Measurements from ENCODE around the gene TSPAN14. TPM values are rescaled to one million over a fixed set of nuclear protein-coding genes. Genes with fewer than 3 reads are reported as not detected.
"Not testable (repeated sequence)": the region's sequence is repeated elsewhere in the genome, so short reads cannot be mapped to it uniquely, and the experiment has no call there.

TSPAN14 gene
- polyA plus RNA-seq, 4 donors, result 7.4 to 69.4 (median 32.4) TPM

DNA sequence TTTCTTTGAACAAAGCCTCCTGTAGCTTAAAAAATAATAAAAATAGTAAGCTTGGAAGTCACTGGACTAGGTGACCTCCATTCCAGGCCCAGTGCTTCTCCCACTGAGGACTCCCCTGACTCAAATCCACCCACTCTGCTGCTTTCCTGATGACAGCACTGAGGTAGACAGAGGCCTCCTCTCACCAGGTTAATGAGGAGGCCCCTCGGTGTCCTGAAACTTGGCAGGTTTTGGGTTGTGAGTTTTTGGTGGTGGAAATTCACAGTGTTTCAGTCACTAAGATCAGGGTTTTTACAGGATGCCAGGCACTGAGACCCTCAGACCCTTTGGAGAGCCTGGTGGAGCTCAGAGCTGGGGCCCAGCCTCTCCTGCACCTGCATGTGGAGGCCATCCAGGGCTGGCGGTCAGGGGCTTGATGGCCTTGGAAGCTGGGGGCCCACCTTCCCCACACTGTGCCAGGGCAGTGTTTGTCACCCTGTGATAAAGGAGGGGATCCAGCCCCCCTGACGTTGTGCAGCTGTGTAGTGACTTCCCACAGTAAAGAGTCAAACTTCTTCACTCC, 19.1 kb downstream of the TSPAN14 start:
- H3K27me3 ChIP-seq (ENCODE audit: control insufficient read depth in 3 of 3, insufficient read depth in 3 of 3, low read length in 3 of 3), result no peaks in the 10 kb centered on the region
- 61 to 74% (median 67%) methylated on average over 3 of the region's 3 CpGs for WGBS, 3 donors
- H3K4me1 ChIP-seq (ENCODE audit: control insufficient read depth in 3 of 3, insufficient read depth in 2 of 3, low read depth in 1 of 3, low read length in 2 of 3), result peaks cover 2 to 7% (median 3%) of the 10 kb centered on the region in 3 donors
- no peak for FAIRE-seq
- no peak for DNase-seq
- H3K36me3 ChIP-seq (ENCODE audit: control insufficient read depth in 3 of 3, insufficient read depth in 2 of 3, low read depth in 1 of 3, low read length in 3 of 3), result peaks cover 0 to 59% (median 4%) of the 10 kb centered on the region in 3 donors
- H3K27ac ChIP-seq (ENCODE audit: low read depth in 1 of 3, low read length in 2 of 3), result no peak overlapping the region
- no peak overlapping the region for H3K4me3 ChIP-seq (ENCODE audit: low read depth in 1 of 3, low read length in 3 of 3)
- peaks cover 0 to 11% of the 10 kb centered on the region in 2 donors for H3K9me3 ChIP-seq (ENCODE audit: control insufficient read depth in 2 of 2, insufficient read depth in 1 of 2, low read depth in 1 of 2, low read length in 1 of 2)

GRCh38 chr10:80473692-80474596, 19.8 kb downstream of the TSPAN14 start:
- no peak overlapping the region for H3K4me3 ChIP-seq (ENCODE audit: low read depth in 1 of 3, low read length in 3 of 3)
- peaks cover 0 to 55% (median 4%) of the 10 kb centered on the region in 3 donors for H3K36me3 ChIP-seq (ENCODE audit: control insufficient read depth in 3 of 3, insufficient read depth in 2 of 3, low read depth in 1 of 3, low read length in 3 of 3)
- H3K27me3 ChIP-seq (ENCODE audit: control insufficient read depth in 3 of 3, insufficient read depth in 3 of 3, low read length in 3 of 3), result no peaks in the 10 kb centered on the region
- H3K4me1 ChIP-seq (ENCODE audit: control insufficient read depth in 3 of 3, insufficient read depth in 2 of 3, low read depth in 1 of 3, low read length in 2 of 3), result peaks cover 2 to 5% (median 3%) of the 10 kb centered on the region in 3 donors
- peaks cover 0 to 16% of the 10 kb centered on the region in 2 donors for H3K9me3 ChIP-seq (ENCODE audit: control insufficient read depth in 2 of 2, insufficient read depth in 1 of 2, low read depth in 1 of 2, low read length in 1 of 2)
- DNase-seq (no peak), FAIRE-seq (no peak)
- H3K27ac ChIP-seq (ENCODE audit: low read depth in 1 of 3, low read length in 2 of 3), result no peak overlapping the region
- WGBS, 3 donors, result 66 to 81% (median 77%) methylated on average over 8 of the region's 8 CpGs

DNA sequence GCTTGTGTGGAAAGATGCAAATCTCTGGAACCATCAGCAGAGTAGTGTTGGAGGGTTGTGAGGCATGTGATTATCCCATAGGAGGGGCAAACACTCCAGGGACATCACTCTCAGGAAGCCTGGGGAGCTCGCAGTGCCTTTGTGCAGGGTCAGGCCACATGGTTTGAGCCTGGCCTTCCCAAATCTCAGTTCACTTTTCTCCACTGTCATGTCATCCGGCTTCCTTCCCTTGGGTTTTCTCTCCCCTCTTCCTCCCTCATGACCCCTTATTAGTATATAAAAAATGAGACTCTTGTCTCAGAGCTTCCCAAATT, 20.4 kb downstream of the TSPAN14 start:
- peaks cover 2 to 5% (median 3%) of the 10 kb centered on the region in 3 donors for H3K4me1 ChIP-seq (ENCODE audit: control insufficient read depth in 3 of 3, insufficient read depth in 2 of 3, low read depth in 1 of 3, low read length in 2 of 3)
- peaks cover 0 to 52% (median 4%) of the 10 kb centered on the region in 3 donors for H3K36me3 ChIP-seq (ENCODE audit: control insufficient read depth in 3 of 3, insufficient read depth in 2 of 3, low read depth in 1 of 3, low read length in 3 of 3)
- H3K9me3 ChIP-seq (ENCODE audit: control insufficient read depth in 2 of 2, insufficient read depth in 1 of 2, low read depth in 1 of 2, low read length in 1 of 2), result peaks cover 0 to 16% of the 10 kb centered on the region in 2 donors
- H3K4me3 ChIP-seq (ENCODE audit: low read depth in 1 of 3, low read length in 3 of 3), result no peak overlapping the region
- H3K27me3 ChIP-seq (ENCODE audit: control insufficient read depth in 3 of 3, insufficient read depth in 3 of 3, low read length in 3 of 3), result no peaks in the 10 kb centered on the region
- H3K27ac ChIP-seq (ENCODE audit: low read depth in 1 of 3, low read length in 2 of 3), result no peak overlapping the region
- FAIRE-seq, result no peak
- WGBS, 3 donors, result 69 to 78% (median 72%) methylated on average over 2 of the region's 2 CpGs
- no peak for DNase-seq

GRCh38 chr10:80474941-80475340, 20.8 kb downstream of the TSPAN14 start:
- Histone ChIP-seq H3K4me1 (ENCODE audit: control insufficient read depth in 3 of 3, insufficient read depth in 2 of 3, low read depth in 1 of 3, low read length in 2 of 3) (peaks cover 2 to 5% (median 3%) of the 10 kb centered on the region in 3 donors), H3K4me3 (ENCODE audit: low read depth in 1 of 3, low read length in 3 of 3) (no peak overlapping the region), H3K27me3 (ENCODE audit: control insufficient read depth in 3 of 3, insufficient read depth in 3 of 3, low read length in 3 of 3) (no peaks in the 10 kb centered on the region), H3K27ac (ENCODE audit: low read depth in 1 of 3, low read length in 2 of 3) (no peak overlapping the region), H3K36me3 (ENCODE audit: control insufficient read depth in 3 of 3, insufficient read depth in 2 of 3, low read depth in 1 of 3, low read length in 3 of 3) (peaks cover 0 to 52% (median 4%) of the 10 kb centered on the region in 3 donors), H3K9me3 (ENCODE audit: control insufficient read depth in 2 of 2, insufficient read depth in 1 of 2, low read depth in 1 of 2, low read length in 1 of 2) (peaks cover 0 to 16% of the 10 kb centered on the region in 2 donors)
- FAIRE-seq, result no peak
- DNase-seq, result no peak
- WGBS, 3 donors, result 72 to 77% (median 77%) methylated on average over 3 of the region's 3 CpGs

GRCh38 chr10:80475641-80476040, 21.5 kb downstream of the TSPAN14 start:
- H3K4me1 ChIP-seq (ENCODE audit: control insufficient read depth in 3 of 3, insufficient read depth in 2 of 3, low read depth in 1 of 3, low read length in 2 of 3); FAIRE-seq; DNase-seq; H3K27ac ChIP-seq (ENCODE audit: low read depth in 1 of 3, low read length in 2 of 3); H3K4me3 ChIP-seq (ENCODE audit: low read depth in 1 of 3, low read length in 3 of 3); H3K27me3 ChIP-seq (ENCODE audit: control insufficient read depth in 3 of 3, insufficient read depth in 3 of 3, low read length in 3 of 3): not testable (repeated sequence)
- whole genome bisulfite sequencing, 3 donors, result 96 to 97% (median 96%) methylated on average over 7 of the region's 7 CpGs
- peaks cover 0 to 46% (median 4%) of the 10 kb centered on the region in 3 donors for H3K36me3 ChIP-seq (ENCODE audit: control insufficient read depth in 3 of 3, insufficient read depth in 2 of 3, low read depth in 1 of 3, low read length in 3 of 3)
- H3K9me3 ChIP-seq (ENCODE audit: control insufficient read depth in 2 of 2, insufficient read depth in 1 of 2, low read depth in 1 of 2, low read length in 1 of 2), result peaks cover 0 to 16% of the 10 kb centered on the region in 2 donors

- Histone ChIP-seq H3K4me3 (ENCODE audit: low read depth in 1 of 3, low read length in 3 of 3) (no peak overlapping the region), H3K4me1 (ENCODE audit: control insufficient read depth in 3 of 3, insufficient read depth in 2 of 3, low read depth in 1 of 3, low read length in 2 of 3) (peaks cover 2 to 5% (median 3%) of the 10 kb centered on the region in 3 donors), H3K9me3 (ENCODE audit: control insufficient read depth in 2 of 2, insufficient read depth in 1 of 2, low read depth in 1 of 2, low read length in 1 of 2) (peaks cover 0 to 16% of the 10 kb centered on the region in 2 donors), H3K27me3 (ENCODE audit: control insufficient read depth in 3 of 3, insufficient read depth in 3 of 3, low read length in 3 of 3) (no peaks in the 10 kb centered on the region), H3K27ac (ENCODE audit: low read depth in 1 of 3, low read length in 2 of 3) (no peak overlapping the region), H3K36me3 (ENCODE audit: control insufficient read depth in 3 of 3, insufficient read depth in 2 of 3, low read depth in 1 of 3, low read length in 3 of 3) (peaks cover 0 to 36% (median 4%) of the 10 kb centered on the region in 3 donors)
- FAIRE-seq (no peak), DNase-seq (no peak)
- WGBS, 3 donors, result 96 to 100% (median 100%) methylated on average over 1 of the region's 1 CpG
These were observed 22.6 kb downstream of the TSPAN14 start for GRCh38 chr10:80476685-80477084.

DNA sequence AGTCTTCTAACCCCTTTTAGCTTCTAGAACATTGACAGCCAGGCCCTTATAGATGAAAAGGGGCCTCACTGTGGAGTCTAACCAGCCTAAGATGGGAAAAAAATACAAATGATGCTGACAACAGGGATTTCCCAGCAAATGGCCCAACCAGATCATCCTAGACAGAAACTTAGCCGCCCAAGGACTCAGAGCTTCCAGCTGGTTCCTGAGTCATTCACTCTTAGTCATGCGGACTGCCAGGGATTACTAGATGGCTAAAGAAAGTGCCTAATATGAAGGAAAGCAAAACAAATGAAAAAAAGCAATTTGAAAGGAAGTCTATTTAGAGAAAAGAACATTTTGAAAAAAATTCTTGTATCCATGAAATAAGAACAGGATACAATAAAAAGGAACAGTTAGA, 23.7 kb downstream of the TSPAN14 start:
- Histone ChIP-seq H3K27me3 (ENCODE audit: control insufficient read depth in 3 of 3, insufficient read depth in 3 of 3, low read length in 3 of 3) (no peaks in the 10 kb centered on the region), H3K4me3 (ENCODE audit: low read depth in 1 of 3, low read length in 3 of 3) (no peak overlapping the region), H3K9me3 (ENCODE audit: control insufficient read depth in 2 of 2, insufficient read depth in 1 of 2, low read depth in 1 of 2, low read length in 1 of 2) (peaks cover 0 to 16% of the 10 kb centered on the region in 2 donors), H3K36me3 (ENCODE audit: control insufficient read depth in 3 of 3, insufficient read depth in 2 of 3, low read depth in 1 of 3, low read length in 3 of 3) (peaks cover 0 to 32% (median 4%) of the 10 kb centered on the region in 3 donors), H3K4me1 (ENCODE audit: control insufficient read depth in 3 of 3, insufficient read depth in 2 of 3, low read depth in 1 of 3, low read length in 2 of 3) (peaks cover 2 to 5% (median 3%) of the 10 kb centered on the region in 3 donors), H3K27ac (ENCODE audit: low read depth in 1 of 3, low read length in 2 of 3) (no peak overlapping the region)
- FAIRE-seq (no peak), DNase-seq (no peak)
- WGBS, 3 donors, result 86 to 89% (median 88%) methylated on average over 2 of the region's 2 CpGs

GRCh38 chr10:80480373-80480772, 26.3 kb downstream of the TSPAN14 start:
- Histone ChIP-seq H3K36me3 (ENCODE audit: control insufficient read depth in 3 of 3, insufficient read depth in 2 of 3, low read depth in 1 of 3, low read length in 3 of 3) (peaks cover 0 to 22% (median 0%) of the 10 kb centered on the region in 3 donors), H3K9me3 (ENCODE audit: control insufficient read depth in 2 of 2, insufficient read depth in 1 of 2, low read depth in 1 of 2, low read length in 1 of 2) (peaks cover 0 to 16% of the 10 kb centered on the region in 2 donors)
- not testable (repeated sequence) for H3K4me3 ChIP-seq (ENCODE audit: low read depth in 1 of 3, low read length in 3 of 3); H3K27ac ChIP-seq (ENCODE audit: low read depth in 1 of 3, low read length in 2 of 3); DNase-seq; H3K27me3 ChIP-seq (ENCODE audit: control insufficient read depth in 3 of 3, insufficient read depth in 3 of 3, low read length in 3 of 3); FAIRE-seq; H3K4me1 ChIP-seq (ENCODE audit: control insufficient read depth in 3 of 3, insufficient read depth in 2 of 3, low read depth in 1 of 3, low read length in 2 of 3)
- WGBS, 3 donors, result 91 to 96% (median 93%) methylated on average over 6 of the region's 6 CpGs

All from small intestine (tissue), 7 donors.